Aorta (tissue), 5 donors: Measurements from ENCODE around the gene NRG3. TPM values are rescaled to one million over a fixed set of nuclear protein-coding genes. Genes with fewer than 3 reads are reported as not detected.

Source experiments
- ATAC-seq: fragments of 200-7000 bp; cut with Tn5 transposase; one replicate; pipeline ENCODE4 v1.9.1; 2022; ENCODE audit warnings: moderate library complexity; ENCODE audit not compliant: low FRiP score
- DNase-seq, 2 donors: peaks; one replicate each; pipeline ENCODE4 v3.0.0-alpha.2; 2020
- H3K27ac ChIP-seq, 2 donors: one replicate each; pipeline ENCODE4 v1.5.1; 2013; ENCODE audit warnings: low read length in 2 of 2, mild to moderate bottlenecking in 2 of 2, moderate library complexity in 2 of 2, control low read depth in 1 of 2, inconsistent platforms in 1 of 2, low read depth in 1 of 2
- H3K27me3 ChIP-seq, 2 donors: one replicate each; pipeline ENCODE4 v1.6.1; 2013; ENCODE audit warnings: control low read depth in 1 of 2, low read length in 1 of 2, mild to moderate bottlenecking in 1 of 2, moderate library complexity in 1 of 2; ENCODE audit not compliant: insufficient read depth in 2 of 2, control insufficient read depth in 1 of 2
- H3K36me3 ChIP-seq, 2 donors: one replicate each; pipeline ENCODE4 v1.6.1; 2013; ENCODE audit warnings: control low read depth in 1 of 2, low read length in 1 of 2, mild to moderate bottlenecking in 1 of 2; ENCODE audit not compliant: insufficient read depth in 2 of 2, control insufficient read depth in 1 of 2
- H3K4me1 ChIP-seq, 2 donors: one replicate each; pipeline ENCODE4 v1.6.1; 2013; ENCODE audit warnings: low read length in 2 of 2, control low read depth in 1 of 2, mild to moderate bottlenecking in 1 of 2, moderate library complexity in 1 of 2; ENCODE audit not compliant: insufficient read depth in 2 of 2, control insufficient read depth in 1 of 2
- H3K4me3 ChIP-seq, 2 donors: one replicate each; pipeline ENCODE4 v1.5.1; 2013; ENCODE audit warnings: low read length in 2 of 2, control low read depth in 1 of 2, mild to moderate bottlenecking in 1 of 2
- H3K9me3 ChIP-seq: one replicate; pipeline ENCODE4 v1.6.1; 2013; ENCODE audit warnings: mild to moderate bottlenecking, low read length; ENCODE audit not compliant: control insufficient read depth
- WGBS, 2 donors: extraction: QIAGEN DNeasy Blood & Tissue Kit; methylation state at CpG; one replicate each; pipeline ENCODE4 v1.1.7; 2013; 5-methylcytosine and 5-hydroxymethylcytosine counted together
- intact Hi-C, 2 donors: fragments of 100-400 bp; cut with DNase I; formaldehyde crosslinking; loops; one replicate each; pipeline versions ENCODE4 v1.14.2 to v1.15.0; 2022
- polyA plus RNA-seq, 2 donors: library from polyadenylated mRNA; stranded (reverse); fragments of 200-250 nt; gene quantifications; one replicate each; pipeline ENCODE4 v1.2.3, GENCODE V29; 2013
- total RNA-seq, 2 donors: library from RNA; stranded (reverse); fragmentation: NEBNext Ultra II Directional; extraction: Animal tissue kit (Norgen Biotek cat#: 25700); gene quantifications; one replicate each; pipeline ENCODE4 v1.2.1, GENCODE V29; 2021
- donor health status: healthy with polysubstance abuse.
- donor health status: Bipolar disorder and iron deficiency.
- donor health status: DM: no; HTN: no; CAD: no.
- donor health status: DM: no; HTN: no; CAD: no.
- donor health status: DM: yes; HTN: yes; CAD: no.

The NRG3 gene
- total and polyA plus RNA-seq, 4 donors: 0.50 to 1.1 (median 0.84) TPM

- H3K9me3 ChIP-seq: peaks cover 6% of the 10 kb centered on the region
- WGBS, 2 donors: 28 to 44% methylated on average over 2 of the region's 2 CpGs
These were observed 83.0 kb downstream of the NRG3 start for GRCh38 chr10:81957976-81958375.

GRCh38 chr10:81959016-81959415 lies 84.0 kb downstream of the NRG3 start:
- intact Hi-C loops: no loop called here
- no peak for DNase-seq
- H3K36me3 ChIP-seq: no peaks in the 10 kb centered on the region
- H3K27me3 ChIP-seq: no peaks in the 10 kb centered on the region
- no peaks in the 10 kb centered on the region for H3K4me1 ChIP-seq
- no peak for ATAC-seq
- H3K9me3 ChIP-seq: peaks cover 6% of the 10 kb centered on the region
- no peak overlapping the region for H3K4me3 ChIP-seq
- H3K27ac ChIP-seq: no peak overlapping the region

More at GRCh38 chr10:81957976-81958375, 83.0 kb downstream of the NRG3 start:
- ATAC-seq (no peak), DNase-seq (no peak)
- no peaks in the 10 kb centered on the region for H3K36me3 ChIP-seq
- intact Hi-C loops: no loop called here
- H3K4me1 ChIP-seq: no peaks in the 10 kb centered on the region
- H3K27ac ChIP-seq: no peak overlapping the region
- H3K27me3 ChIP-seq: no peaks in the 10 kb centered on the region
- no peak overlapping the region for H3K4me3 ChIP-seq

- intact Hi-C loops: no loop called here
- no peak for DNase-seq
- WGBS, 2 donors: 53 to 65% methylated on average over 2 of the region's 2 CpGs
- Histone ChIP-seq H3K9me3 (peaks cover 6% of the 10 kb centered on the region), H3K27me3 (no peaks in the 10 kb centered on the region), H3K36me3 (no peaks in the 10 kb centered on the region), H3K4me1 (peaks cover 0 to 2% of the 10 kb centered on the region in 2 donors), H3K27ac (no peak overlapping the region), H3K4me3 (no peak overlapping the region)
- ATAC-seq: no peak
These were observed 86.6 kb downstream of the NRG3 start for GRCh38 chr10:81961451-81962184.

GRCh38 chr10:81963606-81964005 lies 88.6 kb downstream of the NRG3 start:
- H3K9me3 ChIP-seq: peaks cover 2% of the 10 kb centered on the region
- ATAC-seq (no peak), DNase-seq (no peak)
- H3K27me3 ChIP-seq: no peaks in the 10 kb centered on the region
- H3K27ac ChIP-seq: no peak overlapping the region
- no peaks in the 10 kb centered on the region for H3K36me3 ChIP-seq
- WGBS, 2 donors: 23 to 27% methylated on average over 9 of the region's 9 CpGs
- H3K4me1 ChIP-seq: peaks cover 0 to 2% of the 10 kb centered on the region in 2 donors
- no peak overlapping the region for H3K4me3 ChIP-seq
- intact Hi-C loops: no loop called here

GRCh38 chr10:81967716-81968115 lies 92.7 kb downstream of the NRG3 start:
- DNase-seq (no peak), ATAC-seq (no peak)
- H3K4me3 ChIP-seq: no peak overlapping the region
- intact Hi-C loops: no loop called here
- no peaks in the 10 kb centered on the region for H3K36me3 ChIP-seq
- H3K9me3 ChIP-seq: peaks cover 4% of the 10 kb centered on the region
- H3K4me1 ChIP-seq: peaks cover 0 to 2% of the 10 kb centered on the region in 2 donors
- no peak overlapping the region for H3K27ac ChIP-seq
- H3K27me3 ChIP-seq: no peaks in the 10 kb centered on the region

GRCh38 chr10:81969136-81969535 lies 94.1 kb downstream of the NRG3 start:
- WGBS, 2 donors: 77 to 88% methylated on average over 2 of the region's 2 CpGs
- no peak for ATAC-seq
- H3K9me3 ChIP-seq: peaks cover 5% of the 10 kb centered on the region
- H3K27me3 ChIP-seq: no peaks in the 10 kb centered on the region
- intact Hi-C loops: no loop called here
- H3K27ac ChIP-seq: no peak overlapping the region
- H3K4me3 ChIP-seq: no peak overlapping the region
- peaks cover 0 to 2% of the 10 kb centered on the region in 2 donors for H3K4me1 ChIP-seq
- H3K36me3 ChIP-seq: no peaks in the 10 kb centered on the region
- no peak for DNase-seq

GRCh38 chr10:81978238-81978637 lies 103.2 kb downstream of the NRG3 start:
- H3K4me3 ChIP-seq: no peak overlapping the region
- H3K36me3 ChIP-seq: no peaks in the 10 kb centered on the region
- peaks cover 3% of the 10 kb centered on the region for H3K9me3 ChIP-seq
- DNase-seq: no peak
- H3K4me1 ChIP-seq: no peaks in the 10 kb centered on the region
- intact Hi-C loops: no loop called here
- H3K27me3 ChIP-seq: no peaks in the 10 kb centered on the region
- WGBS, 2 donors: 47 to 48% methylated on average over 2 of the region's 2 CpGs
- no peak overlapping the region for H3K27ac ChIP-seq
- ATAC-seq: no peak

- Histone ChIP-seq H3K36me3 (no peaks in the 10 kb centered on the region), H3K9me3 (no peaks in the 10 kb centered on the region), H3K4me1 (no peaks in the 10 kb centered on the region), H3K4me3 (no peak overlapping the region), H3K27me3 (no peaks in the 10 kb centered on the region), H3K27ac (no peak overlapping the region)
- no peak for DNase-seq
- 63 to 76% methylated on average over 1 of the region's 1 CpG for WGBS, 2 donors
- intact Hi-C loops: no loop called here
- ATAC-seq: no peak
These were observed 106.7 kb downstream of the NRG3 start for GRCh38 chr10:81981724-81982123.

GRCh38 chr10:81984428-81984827 lies 109.4 kb downstream of the NRG3 start:
- no peaks in the 10 kb centered on the region for H3K9me3 ChIP-seq
- H3K4me3 ChIP-seq: no peak overlapping the region
- H3K36me3 ChIP-seq: no peaks in the 10 kb centered on the region
- no peak overlapping the region for H3K27ac ChIP-seq
- no peaks in the 10 kb centered on the region for H3K4me1 ChIP-seq
- DNase-seq (no peak), ATAC-seq (no peak)
- intact Hi-C loops: no loop called here
- 55 to 59% methylated on average over 3 of the region's 3 CpGs for WGBS, 2 donors
- H3K27me3 ChIP-seq: no peaks in the 10 kb centered on the region
